Measurements from ENCODE around the gene PRSS8.

- TF ChIP-seq CTCF (IDR thresholded peaks at IDR 0.05): no peak
- TF ChIP-seq POLR2A (IDR thresholded peaks at IDR 0.05): peak in 1 of 4 donors; percentile 77
These were observed 27.3 kb downstream of the PRSS8 start, which contains the start of gene BCKDK for GRCh38 chr16:31108035-31108793.

All from esophagus squamous epithelium (tissue), 4 donors.